ENCODE results near the gene ST3GAL5.

The ST3GAL5 gene

GRCh38 chr2:85793584-85793983 lies 95.2 kb downstream of the ST3GAL5 start:
- H3K4me3 ChIP-seq (replicated peaks; ENCODE audit: insufficient read depth, low read length) = no peak overlapping the region
- no peaks in the 10 kb centered on the region for H3K27me3 ChIP-seq (ENCODE audit: insufficient read depth, poor library complexity, severe bottlenecking)
- TF ChIP-seq SPI1 (IDR thresholded peaks at IDR 0.05; ENCODE audit: borderline replicate concordance, low read depth) = no peak
- no peak for TF ChIP-seq REST (IDR thresholded peaks at IDR 0.05; ENCODE audit: insufficient replicate concordance, low read depth)
- no peak for TF ChIP-seq GABPA (IDR thresholded peaks at IDR 0.05; ENCODE audit: low read depth)
- TF ChIP-seq POLR2AphosphoS5 (IDR thresholded peaks at IDR 0.05; ENCODE audit: low read depth) = no peak
- TF ChIP-seq, protein P1, sequence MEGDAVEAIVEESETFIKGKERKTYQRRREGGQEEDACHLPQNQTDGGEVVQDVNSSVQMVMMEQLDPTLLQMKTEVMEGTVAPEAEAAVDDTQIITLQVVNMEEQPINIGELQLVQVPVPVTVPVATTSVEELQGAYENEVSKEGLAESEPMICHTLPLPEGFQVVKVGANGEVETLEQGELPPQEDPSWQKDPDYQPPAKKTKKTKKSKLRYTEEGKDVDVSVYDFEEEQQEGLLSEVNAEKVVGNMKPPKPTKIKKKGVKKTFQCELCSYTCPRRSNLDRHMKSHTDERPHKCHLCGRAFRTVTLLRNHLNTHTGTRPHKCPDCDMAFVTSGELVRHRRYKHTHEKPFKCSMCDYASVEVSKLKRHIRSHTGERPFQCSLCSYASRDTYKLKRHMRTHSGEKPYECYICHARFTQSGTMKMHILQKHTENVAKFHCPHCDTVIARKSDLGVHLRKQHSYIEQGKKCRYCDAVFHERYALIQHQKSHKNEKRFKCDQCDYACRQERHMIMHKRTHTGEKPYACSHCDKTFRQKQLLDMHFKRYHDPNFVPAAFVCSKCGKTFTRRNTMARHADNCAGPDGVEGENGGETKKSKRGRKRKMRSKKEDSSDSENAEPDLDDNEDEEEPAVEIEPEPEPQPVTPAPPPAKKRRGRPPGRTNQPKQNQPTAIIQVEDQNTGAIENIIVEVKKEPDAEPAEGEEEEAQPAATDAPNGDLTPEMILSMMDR (IDR thresholded peaks at IDR 0.05; ENCODE audit: insufficient read depth, low read length) = no peak
- DNase-seq (ENCODE audit: low read depth in 1 of 2, low spot score in 1 of 2) = no peak
- H3K27ac ChIP-seq (replicated peaks) = no peak overlapping the region

DNA sequence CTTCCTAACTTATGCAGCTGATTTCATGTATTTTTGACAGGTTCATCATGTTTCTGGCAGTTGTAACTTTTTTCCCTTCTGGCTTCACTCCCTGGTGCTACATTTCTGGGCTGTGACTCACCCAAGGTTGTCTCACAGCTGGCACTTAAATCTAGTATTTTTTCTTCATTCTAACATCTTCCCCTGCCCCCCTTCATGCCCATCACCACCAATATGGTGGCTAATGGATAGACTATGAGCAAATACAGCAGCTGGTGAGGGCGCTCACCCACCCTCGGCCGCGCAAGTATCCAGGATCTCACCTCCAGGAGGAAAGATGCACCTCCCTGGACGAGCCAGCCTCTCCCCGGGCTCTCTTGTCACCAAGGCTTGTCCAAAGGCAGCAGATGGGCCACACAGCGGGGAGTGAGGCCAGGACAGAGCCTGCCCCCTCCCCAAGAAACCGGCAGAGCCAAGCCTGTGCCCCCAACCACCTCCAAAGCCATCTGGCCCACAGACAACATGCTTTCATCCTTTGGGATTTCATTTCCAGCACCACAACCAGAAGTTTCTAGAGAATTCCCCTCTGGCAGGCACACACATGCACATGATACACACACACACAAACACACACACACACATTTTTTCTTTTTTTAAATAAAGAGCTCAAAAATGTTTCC lies 95.9 kb downstream of the ST3GAL5 start:
- no peaks in the 10 kb centered on the region for H3K27me3 ChIP-seq (ENCODE audit: insufficient read depth, poor library complexity, severe bottlenecking)
- H3K27ac ChIP-seq (replicated peaks) = no peak overlapping the region
- DNase-seq (ENCODE audit: low read depth in 1 of 2, low spot score in 1 of 2) = no peak
- H3K4me3 ChIP-seq (replicated peaks; ENCODE audit: insufficient read depth, low read length) = no peak overlapping the region
- no peak for TF ChIP-seq GABPA (IDR thresholded peaks at IDR 0.05; ENCODE audit: low read depth)
- TF ChIP-seq POLR2AphosphoS5 (IDR thresholded peaks at IDR 0.05; ENCODE audit: low read depth) = no peak
- no peak for TF ChIP-seq SPI1 (IDR thresholded peaks at IDR 0.05; ENCODE audit: borderline replicate concordance, low read depth)
- TF ChIP-seq REST (IDR thresholded peaks at IDR 0.05; ENCODE audit: insufficient replicate concordance, low read depth) = no peak
- TF ChIP-seq, protein P1 (IDR thresholded peaks at IDR 0.05; ENCODE audit: insufficient read depth, low read length) = no peak

DNA sequence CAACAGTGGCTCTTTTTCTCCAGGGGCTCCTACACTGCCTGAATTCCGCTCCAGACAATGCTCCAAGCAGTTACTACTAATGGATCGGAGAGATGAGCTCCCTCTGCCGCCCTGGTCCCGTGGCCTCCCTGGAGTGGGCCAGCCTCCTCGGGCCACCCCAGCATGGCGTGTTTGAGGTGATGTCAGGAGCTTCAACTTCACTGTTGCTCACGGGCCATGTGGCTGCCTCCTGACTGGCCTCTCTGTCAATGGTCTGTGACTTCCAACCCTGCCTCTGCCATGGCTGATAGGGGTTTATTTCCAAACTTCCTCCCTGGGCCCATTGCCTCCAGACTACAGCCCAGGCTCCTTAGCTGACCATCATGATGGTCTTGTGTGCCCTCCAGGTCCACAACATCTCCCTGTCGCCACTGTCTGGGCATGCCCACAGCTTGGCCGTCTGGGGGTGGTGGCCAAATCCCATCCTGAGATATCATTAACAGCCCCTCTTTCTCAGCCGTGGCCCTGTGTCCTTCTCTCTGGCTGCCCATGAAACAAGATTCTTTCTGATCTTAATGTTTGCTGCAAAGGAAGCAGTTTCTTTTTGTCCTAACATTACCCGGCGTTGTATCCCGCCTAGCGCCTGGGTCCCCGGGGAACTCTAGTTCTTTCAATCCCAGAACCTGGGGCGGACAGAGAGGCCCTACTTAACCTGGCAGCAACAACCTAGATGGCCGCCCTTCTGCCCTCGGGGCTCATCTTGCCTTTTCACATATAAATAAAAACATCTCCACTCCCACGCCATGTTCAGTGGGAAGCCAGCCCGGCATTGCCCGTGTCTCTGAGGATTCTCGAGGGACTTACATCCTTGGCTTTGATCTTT lies 96.9 kb downstream of the ST3GAL5 start:
- DNase-seq (ENCODE audit: low read depth in 1 of 2, low spot score in 1 of 2) = no peak
- Histone ChIP-seq H3K27me3 (ENCODE audit: insufficient read depth, poor library complexity, severe bottlenecking) (no peaks in the 10 kb centered on the region), H3K27ac (replicated peaks) (no peak overlapping the region), H3K4me3 (replicated peaks; ENCODE audit: insufficient read depth, low read length) (no peak overlapping the region)
- TF ChIP-seq, protein P1 (IDR thresholded peaks at IDR 0.05; ENCODE audit: insufficient read depth, low read length) = no peak
- TF ChIP-seq GABPA (IDR thresholded peaks at IDR 0.05; ENCODE audit: low read depth) (no peak), REST (IDR thresholded peaks at IDR 0.05; ENCODE audit: insufficient replicate concordance, low read depth) (no peak), SPI1 (IDR thresholded peaks at IDR 0.05; ENCODE audit: borderline replicate concordance, low read depth) (no peak), POLR2AphosphoS5 (IDR thresholded peaks at IDR 0.05; ENCODE audit: low read depth) (no peak)

Measured in HL-60 (cell line).